ENCODE data around the gene CEP20. TPM values are rescaled to one million over a fixed set of nuclear protein-coding genes. Genes with fewer than 3 reads are reported as not detected.

The CEP20 gene
- total RNA-seq, 1 experiment from 2014 or later = 36.9 TPM

GRCh38 chr16:15928261-15929104, 40.1 kb upstream of the CEP20 start:
- no peak overlapping the region for H2BK20ac ChIP-seq (ENCODE audit: low read depth, low read length, poor library complexity, severe bottlenecking)
- TF ChIP-seq, protein P1, sequence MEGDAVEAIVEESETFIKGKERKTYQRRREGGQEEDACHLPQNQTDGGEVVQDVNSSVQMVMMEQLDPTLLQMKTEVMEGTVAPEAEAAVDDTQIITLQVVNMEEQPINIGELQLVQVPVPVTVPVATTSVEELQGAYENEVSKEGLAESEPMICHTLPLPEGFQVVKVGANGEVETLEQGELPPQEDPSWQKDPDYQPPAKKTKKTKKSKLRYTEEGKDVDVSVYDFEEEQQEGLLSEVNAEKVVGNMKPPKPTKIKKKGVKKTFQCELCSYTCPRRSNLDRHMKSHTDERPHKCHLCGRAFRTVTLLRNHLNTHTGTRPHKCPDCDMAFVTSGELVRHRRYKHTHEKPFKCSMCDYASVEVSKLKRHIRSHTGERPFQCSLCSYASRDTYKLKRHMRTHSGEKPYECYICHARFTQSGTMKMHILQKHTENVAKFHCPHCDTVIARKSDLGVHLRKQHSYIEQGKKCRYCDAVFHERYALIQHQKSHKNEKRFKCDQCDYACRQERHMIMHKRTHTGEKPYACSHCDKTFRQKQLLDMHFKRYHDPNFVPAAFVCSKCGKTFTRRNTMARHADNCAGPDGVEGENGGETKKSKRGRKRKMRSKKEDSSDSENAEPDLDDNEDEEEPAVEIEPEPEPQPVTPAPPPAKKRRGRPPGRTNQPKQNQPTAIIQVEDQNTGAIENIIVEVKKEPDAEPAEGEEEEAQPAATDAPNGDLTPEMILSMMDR (conservative IDR thresholded peaks at IDR 0.05) = no peak
- no peaks in the 10 kb centered on the region for H3K79me2 ChIP-seq (ENCODE audit: insufficient read depth, low read length)
- no peak overlapping the region for H4K5ac ChIP-seq (ENCODE audit: insufficient read length, low read depth, low read length)
- no peaks in the 10 kb centered on the region for H4K20me1 ChIP-seq (ENCODE audit: control insufficient read depth, insufficient read depth, insufficient read length)
- H3K9ac ChIP-seq (ENCODE audit: extremely low read depth, insufficient read length, low read length) = no peak overlapping the region
- H3K4me1 ChIP-seq (ENCODE audit: insufficient read depth, low read length) = no peaks in the 10 kb centered on the region
- no peak overlapping the region for H4K8ac ChIP-seq (replicated peaks; ENCODE audit: insufficient read length, low read depth, low read length)
- H2AK5ac ChIP-seq (ENCODE audit: insufficient read length, low read length) = no peak overlapping the region
- Mint-ChIP-seq H3K4me1 (peaks cover 5 to 9% of the 10 kb centered on the region in 2 experiments), H3K27ac (no peak overlapping the region; a peak in 1 of 7 replicates), H3K36me3 (ENCODE audit: insufficient read depth in 1 of 3, low read depth in 3 of 3) (no peaks in the 10 kb centered on the region), H3K9me3 (no peaks in the 10 kb centered on the region), H3K4me3 (no peak overlapping the region), H3K27me3 (ENCODE audit: low read depth) (no peaks in the 10 kb centered on the region)
- WGBS (ENCODE audit: extremely low coverage, insufficient read length, low lambda C conversion rate) = no CpG with 5 or more reads among the region's 18 CpGs
- no peak overlapping the region for H4K91ac ChIP-seq (ENCODE audit: insufficient read length, low read depth, low read length)
- H3K79me1 ChIP-seq (ENCODE audit: insufficient read depth, low read depth, low read length, poor library complexity, severe bottlenecking) = no peaks in the 10 kb centered on the region
- H3K56ac ChIP-seq (ENCODE audit: insufficient read length, low read depth, low read length) = no peak overlapping the region
- H3K27me3 ChIP-seq (ENCODE audit: insufficient read depth, low read length) = no peaks in the 10 kb centered on the region
- no peak overlapping the region for H3K4ac ChIP-seq (ENCODE audit: low read depth, low read length)
- H3K9me3 ChIP-seq (ENCODE audit: control insufficient read depth, low read depth, low read length) = no peaks in the 10 kb centered on the region
- H2BK5ac ChIP-seq (ENCODE audit: insufficient read length, low read length) = no peak overlapping the region
- H3K27ac ChIP-seq (ENCODE audit: insufficient read length, low read depth, low read length) = no peak overlapping the region
- no peak for DNase-seq
- no peak overlapping the region for H3K18ac ChIP-seq (ENCODE audit: insufficient read length, low read depth, low read length)
- H2BK12ac ChIP-seq (ENCODE audit: insufficient read length, low read depth, low read length) = no peak overlapping the region
- no peak overlapping the region for H3K4me2 ChIP-seq (ENCODE audit: insufficient read depth, insufficient read length, low read length)
- no peaks in the 10 kb centered on the region for H3K23me2 ChIP-seq (ENCODE audit: insufficient read length, low read depth, low read length, poor library complexity, severe bottlenecking)
- H2BK120ac ChIP-seq (ENCODE audit: low read depth, low read length, poor library complexity, severe bottlenecking) = no peak overlapping the region
- no peak overlapping the region for H3K14ac ChIP-seq (ENCODE audit: insufficient read depth, low read length)
- H2AFZ ChIP-seq (ENCODE audit: low read length) = no peak overlapping the region
- no peak overlapping the region for H3K23ac ChIP-seq (ENCODE audit: insufficient read length, low read depth, low read length)
- H2BK15ac ChIP-seq (ENCODE audit: low read depth, low read length) = no peak overlapping the region
- no peak overlapping the region for H3T11ph ChIP-seq (ENCODE audit: low read length)
